Forelimb muscle (tissue), 1 donor: ENCODE measurements around the gene VWA5B1. TPM values are rescaled to one million over a fixed set of nuclear protein-coding genes. Genes with fewer than 3 reads are reported as not detected.

ENCODE experiments used
- DNase-seq: peaks from one replicate; pipeline ENCODE4 v3.0.0-alpha.2; 2013; ENCODE audit warnings: low read depth
- polyA plus RNA-seq: library from polyadenylated mRNA; unstranded; fragments of 120-200 nt; gene quantifications from one replicate; pipeline ENCODE4 v1.2.1, GENCODE V29; 2013; ENCODE audit not compliant: insufficient read length

Gene VWA5B1
- polyA plus RNA-seq, 1 donor = 0.13 TPM

DNA sequence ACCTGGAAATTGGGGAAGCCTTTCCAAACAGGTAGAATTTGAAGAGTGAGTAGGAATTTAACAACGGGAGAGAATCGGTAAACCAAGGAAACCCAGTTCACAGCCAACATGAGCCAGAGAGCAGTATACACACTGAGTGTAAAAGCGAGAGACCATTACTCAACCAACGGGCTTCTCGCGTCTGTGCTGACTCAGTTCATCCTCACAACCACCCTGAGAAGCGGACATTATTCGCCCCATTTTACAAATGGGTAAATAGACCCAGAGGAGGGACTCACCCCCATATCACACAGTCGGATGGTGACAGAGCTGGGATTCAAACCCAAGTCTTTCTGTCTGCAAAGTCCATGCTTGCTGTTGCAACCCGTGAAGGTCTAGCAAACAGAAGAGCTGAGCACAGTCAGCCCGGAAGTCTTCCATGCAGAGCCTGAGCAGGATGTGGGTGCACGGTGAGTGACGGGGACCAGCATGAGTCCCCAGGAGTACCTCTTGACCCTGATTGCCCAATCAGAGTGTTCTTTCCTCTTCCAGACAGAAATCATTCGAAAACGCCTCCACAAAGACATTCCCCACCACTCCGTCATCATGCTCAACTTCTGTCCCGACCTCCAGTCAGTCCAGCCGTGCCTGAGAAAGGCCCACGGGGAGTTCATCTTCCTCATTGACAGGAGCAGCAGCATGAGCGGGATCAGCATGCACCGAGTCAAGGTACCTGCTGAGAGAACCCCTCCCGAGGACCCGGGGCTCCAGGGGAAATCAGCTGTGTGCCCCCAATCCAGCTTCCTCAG is 32.3 kb downstream of the VWA5B1 start:
- DNase-seq = no peak

DNA sequence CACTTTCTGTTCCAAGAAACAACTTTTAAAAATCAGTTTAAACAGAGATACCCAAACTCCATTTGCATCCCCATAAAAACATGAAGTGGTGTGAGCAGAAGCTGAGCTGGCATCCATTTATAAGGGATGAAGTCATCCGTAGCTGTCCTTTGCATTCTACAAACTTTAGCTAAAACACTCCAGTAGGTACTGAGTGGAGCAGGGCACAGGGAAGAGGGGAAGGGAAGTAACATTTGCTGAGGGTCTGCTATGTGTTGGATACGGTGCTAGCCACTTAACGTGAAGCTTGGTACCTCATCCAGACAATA is 32.9 kb downstream of the VWA5B1 start:
- no peak for DNase-seq

DNA sequence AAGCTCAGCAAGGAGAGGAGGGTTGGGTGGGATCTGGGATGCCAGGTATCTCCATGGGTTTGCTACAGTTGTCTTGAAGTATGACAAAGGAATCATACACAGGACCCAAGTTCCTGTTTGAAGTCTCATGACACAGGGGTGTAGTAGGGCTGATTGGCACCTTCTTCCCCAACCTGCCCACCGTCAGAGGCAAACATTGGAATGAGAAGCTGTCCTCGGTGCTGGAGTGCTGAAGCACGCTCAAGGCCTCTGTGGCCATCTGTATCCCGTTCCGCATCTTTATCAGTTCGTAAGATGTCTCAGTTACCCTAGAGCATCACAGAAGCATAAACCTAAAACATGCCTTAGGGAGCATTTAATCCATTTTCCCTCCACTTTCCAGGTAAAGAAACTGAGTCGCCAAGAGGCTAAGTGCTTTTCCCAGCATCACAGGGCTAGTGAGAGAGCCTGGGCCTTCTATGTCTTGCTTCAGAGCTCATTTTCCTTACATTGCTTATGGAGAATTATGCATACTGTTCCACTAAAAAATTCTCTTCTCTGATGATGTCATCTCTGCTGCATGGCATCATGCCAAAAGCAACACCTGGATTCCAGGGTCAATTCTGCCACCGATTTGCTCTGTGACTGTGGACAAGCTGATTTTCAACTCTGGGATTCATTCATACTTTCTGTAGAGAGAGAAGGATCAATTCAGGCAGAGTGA is 34.2 kb downstream of the VWA5B1 start:
- no peak for DNase-seq

DNA sequence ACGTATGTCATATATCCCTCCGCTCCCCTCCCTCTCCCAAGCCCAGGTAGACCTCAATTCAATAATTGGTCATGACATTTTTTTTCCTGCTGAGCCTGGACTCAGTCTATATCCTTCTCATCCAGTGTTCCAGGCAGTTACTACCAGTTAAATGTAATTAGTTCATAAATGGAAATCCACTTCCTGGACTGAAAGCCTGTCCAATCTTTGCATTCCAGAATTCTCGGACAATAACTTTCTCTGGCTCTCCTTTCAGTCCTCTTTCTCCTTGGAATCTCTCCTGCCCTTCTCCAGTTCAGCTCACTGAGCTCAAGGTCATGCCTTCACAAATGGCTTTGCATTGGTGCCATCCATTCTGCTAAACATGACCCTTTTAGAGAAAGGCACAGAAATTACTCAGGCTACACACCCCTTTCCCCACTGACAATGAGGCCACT is 34.8 kb downstream of the VWA5B1 start:
- DNase-seq = peak; percentile 19

DNA sequence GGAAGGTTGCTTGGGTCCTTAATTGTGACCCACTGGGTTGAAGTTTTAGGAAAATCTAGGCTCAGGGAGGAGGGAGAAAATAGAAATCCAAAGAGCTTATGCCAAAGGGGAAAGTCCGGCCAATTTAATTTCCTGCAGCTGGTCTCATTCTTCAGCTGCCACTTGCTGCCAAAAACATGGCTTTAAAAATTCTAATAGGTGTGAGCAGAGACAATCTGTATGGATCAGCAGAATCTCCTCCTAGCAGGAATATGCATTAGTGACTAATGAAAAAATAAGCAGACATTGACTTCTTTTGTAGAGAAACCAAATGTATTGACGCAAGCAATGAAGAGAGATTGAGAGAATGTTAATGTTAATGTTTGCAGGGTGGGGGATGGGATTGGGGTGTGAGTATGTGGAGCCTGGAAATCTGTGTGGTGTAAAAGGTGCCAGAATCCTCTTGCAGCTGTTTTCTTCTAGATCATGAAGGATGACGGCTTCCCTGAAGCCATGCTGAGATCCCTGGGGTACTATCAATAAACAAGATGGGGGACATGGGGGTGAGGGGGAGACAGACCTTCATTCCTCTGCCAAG is 35.3 kb downstream of the VWA5B1 start:
- DNase-seq = peak; percentile 68

DNA sequence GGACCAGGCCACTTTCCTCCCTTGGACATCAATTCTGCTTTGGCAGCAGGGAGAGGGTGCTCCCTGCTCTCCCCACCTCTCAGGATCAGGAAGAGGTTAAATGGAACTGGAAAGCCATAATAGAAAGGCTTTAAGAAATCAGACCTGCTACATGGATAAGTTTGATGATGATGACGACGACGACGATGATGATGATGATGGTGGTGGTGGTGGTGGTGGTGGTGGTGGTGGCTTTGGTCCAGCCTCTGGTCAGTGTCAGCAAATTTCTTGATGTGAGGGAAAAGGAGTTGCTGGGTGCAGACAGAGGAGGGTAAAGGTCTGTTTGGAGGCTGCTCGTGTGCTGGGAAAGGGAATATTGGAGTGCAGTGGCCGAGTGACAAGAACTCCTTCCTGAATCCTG is 36.8 kb downstream of the VWA5B1 start:
- no peak for DNase-seq

DNA sequence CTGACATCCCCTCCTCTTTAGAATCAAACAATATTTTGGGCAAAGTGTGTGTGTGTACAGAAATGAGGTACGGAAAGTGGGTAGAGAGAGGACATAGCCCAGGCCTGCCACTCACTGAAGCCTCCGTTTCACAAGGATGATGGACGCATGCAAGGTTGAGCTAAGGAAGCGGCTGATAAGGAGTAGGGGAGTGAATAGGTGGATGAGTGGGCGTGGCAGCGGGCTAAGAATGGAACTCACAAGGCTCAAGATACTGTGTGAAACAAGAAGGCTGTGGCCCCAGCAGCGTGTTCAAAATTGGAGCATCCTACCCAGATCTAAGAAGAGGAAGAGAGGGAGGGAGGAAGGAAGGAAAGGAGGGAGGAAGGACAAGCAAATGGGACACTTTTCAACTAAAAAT is 37.5 kb downstream of the VWA5B1 start:
- DNase-seq = no peak

DNA sequence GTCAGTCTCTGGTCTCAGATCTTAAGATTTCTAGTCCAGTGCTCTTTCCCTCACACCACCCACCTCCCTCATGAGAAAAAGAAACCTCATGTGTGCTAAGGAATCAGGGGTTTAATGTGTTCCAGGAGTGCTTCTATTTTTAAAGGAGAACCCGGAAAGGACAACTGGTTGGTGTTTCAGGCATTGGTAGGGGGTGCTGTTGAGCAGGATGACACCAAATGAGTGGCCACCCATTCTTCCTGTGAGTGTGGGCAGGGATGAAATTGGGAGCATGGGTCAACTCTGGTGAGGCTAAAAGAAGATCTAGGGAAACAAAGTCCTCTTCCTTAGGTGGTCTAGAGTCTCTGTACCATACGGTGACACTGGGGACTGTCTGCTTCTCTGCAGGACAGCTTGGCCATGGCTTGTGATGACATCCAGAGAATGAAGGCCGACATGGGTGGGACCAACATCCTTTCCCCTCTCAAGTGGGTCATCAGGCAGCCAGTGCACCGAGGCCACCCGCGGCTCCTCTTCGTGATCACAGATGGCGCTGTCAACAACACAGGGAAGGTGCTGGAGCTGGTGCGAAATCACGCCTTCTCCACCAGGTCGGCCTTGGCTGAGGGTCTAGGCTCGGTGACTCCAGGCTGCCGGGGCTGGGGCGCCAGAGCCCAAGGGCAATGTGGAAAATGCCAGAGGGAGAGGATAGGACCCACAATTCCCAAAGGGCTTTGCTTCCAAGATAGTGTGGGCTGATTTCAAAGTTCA is 39.3 kb downstream of the VWA5B1 start:
- DNase-seq = no peak

DNA sequence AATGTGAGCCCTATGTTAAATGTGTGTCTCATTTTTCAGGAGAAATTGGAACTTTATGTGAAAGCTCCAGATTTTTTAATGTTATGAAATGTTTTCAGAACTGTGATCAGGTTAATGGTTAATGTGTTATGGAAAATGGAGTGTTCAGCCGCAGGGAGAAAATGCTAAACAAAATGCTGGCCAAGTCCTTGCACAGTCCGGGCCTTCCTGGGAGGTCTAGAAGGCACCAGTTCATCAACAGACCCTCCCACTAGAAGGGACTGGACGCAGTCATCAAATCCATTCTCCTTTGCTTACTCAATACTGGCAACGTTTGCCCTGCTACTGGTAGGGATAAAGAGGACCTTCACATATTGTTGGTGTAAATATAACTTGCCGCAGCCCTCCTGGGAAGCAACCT is 43.4 kb downstream of the VWA5B1 start:
- no peak for DNase-seq

DNA sequence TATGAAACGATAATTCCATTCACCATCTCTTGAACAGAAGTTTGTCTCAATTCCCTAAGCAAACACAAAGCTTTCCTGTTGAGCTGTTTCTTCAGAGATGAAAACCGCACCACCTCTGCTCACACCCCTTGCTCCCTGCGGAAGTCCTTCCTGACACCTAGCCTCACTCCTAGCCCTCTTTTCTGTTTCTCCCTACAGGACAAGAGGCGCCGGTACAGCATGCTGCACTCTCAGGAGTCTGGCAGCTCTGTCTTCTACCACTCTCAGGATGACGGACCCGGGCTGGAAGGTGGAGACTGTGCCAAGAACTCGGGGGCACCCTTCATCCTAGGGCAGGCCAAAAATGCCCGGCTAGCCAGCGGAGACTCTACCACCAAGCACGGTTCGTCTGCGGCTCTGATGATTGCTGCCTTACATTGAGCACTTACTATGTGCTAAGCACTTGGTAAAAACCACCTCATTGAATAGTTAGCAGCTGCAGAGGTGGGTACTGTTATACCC is 45.5 kb downstream of the VWA5B1 start:
- DNase-seq = no peak

DNA sequence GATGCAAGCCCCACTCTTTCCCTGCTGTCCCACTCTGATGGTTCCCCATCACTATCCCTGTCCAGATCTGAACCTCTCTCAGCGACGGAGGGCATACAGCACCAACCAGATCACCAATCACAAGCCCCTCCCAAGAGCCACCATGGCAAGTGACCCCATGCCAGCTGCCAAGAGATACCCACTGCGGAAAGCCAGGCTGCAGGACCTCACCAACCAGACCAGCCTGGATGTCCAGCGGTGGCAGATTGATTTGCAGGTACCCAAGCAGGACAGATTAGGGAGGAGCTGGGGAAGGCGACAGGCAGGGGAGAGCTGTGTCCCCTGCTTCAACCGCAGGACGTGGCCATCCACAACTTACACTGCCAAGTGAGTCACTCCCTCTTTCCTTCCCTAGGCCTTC is 46.9 kb downstream of the VWA5B1 start:
- DNase-seq = no peak

DNA sequence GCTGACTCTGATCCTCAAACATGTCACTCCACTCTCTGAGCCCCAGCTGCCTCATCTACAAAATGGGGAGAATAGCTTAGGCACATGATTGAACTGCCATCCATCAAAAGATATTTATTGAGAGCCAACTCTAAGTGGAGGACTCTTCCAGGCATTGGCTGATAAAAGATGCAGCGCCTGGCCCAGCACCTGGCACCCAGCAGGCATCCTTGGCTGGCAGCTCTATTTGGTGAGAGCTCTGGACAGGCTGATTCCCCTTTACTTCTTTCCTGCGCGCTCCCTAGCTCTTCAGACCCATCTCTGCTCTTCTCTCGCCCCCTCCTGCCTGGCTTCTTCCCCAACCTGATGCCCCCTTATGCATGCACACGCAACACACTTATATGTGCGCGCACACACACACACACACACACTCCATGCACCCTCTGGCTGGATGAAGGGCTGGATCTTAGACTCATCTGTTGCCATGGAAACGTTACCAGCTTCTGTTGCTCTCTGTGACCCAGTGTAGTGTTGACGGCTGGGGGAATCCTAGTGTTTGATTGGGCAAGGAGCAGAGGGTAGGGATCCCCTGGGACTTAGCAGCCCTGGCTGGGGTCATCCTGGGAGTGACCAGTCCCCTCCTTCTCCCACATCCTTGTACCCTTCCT is 49.3 kb downstream of the VWA5B1 start:
- DNase-seq = no peak

DNA sequence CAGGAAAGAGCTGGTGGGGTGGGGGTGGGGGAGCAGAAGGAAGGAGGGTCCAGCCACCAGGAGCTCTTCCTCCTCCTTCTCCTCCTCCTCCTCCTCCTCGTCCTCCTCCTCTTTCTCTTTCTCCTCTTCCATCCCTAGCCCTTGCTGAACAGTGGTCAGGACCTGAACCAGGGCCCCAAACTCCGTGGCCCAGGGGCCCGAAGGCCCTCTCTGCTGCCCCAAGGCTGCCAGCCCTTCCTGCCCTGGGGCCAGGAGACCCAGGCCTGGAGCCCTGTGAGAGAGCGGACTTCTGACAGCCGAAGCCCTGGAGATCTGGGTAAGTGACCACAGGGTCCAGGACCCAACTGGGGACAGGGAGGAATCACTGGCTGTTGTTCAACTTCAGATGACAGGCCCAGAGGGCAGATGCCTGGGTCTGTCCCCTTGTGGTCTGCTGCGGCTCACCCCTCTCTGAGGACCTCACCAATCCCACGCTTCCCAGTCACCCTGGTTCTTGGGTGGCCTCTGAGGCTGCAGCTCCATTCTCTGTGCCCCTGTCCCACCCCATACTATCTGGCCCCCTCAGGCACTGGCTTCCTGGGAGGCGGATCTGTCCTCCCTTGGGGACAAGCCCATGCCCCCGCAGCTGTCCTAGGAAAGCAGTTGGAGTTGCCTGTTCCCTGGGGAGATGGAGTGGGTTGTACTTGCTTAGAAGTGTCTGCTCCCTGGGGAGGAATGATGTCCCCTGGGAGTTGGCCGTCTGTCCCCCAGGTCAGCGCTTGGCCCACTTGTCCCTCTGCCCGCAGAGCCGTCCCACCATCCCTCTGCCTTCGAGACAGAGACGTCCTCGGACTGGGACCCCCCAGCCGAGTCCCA is 51.8 kb downstream of the VWA5B1 start:
- DNase-seq = no peak

DNA sequence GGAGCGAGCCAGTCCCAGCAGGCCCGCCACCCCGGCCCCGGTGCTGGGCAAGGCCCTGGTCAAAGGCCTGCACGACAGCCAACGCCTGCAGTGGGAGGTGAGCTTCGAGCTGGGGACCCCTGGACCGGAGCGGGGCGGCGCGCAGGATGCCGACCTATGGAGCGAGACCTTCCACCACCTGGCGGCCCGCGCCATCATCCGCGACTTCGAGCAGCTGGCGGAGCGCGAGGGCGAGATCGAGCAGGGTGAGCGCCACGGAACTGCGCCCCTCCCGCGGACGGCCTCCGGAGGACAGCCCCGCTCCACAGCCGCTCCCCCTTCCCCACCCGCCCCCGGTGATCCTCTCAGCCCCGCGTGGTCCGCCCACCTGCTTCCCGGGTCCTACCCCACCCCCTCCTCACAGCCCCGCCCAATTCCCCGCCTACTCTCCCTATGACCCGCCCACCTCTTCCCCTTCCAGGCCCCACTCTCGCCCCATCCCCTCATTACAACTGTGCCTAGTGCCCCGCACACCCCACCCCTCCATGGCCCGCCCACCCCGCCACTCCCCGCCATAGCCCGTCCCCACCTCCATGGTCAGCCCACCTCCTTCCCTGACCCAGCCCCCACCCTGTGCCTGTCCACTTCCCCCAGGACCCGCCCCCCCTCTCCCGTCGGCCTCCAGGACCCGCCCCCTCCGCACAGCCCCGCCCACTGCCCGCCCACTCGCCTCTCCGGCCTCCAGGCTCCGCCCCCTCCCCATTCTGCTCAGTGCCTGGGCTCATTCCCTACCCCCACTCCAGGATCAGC is 52.7 kb downstream of the VWA5B1 start:
- DNase-seq = no peak

DNA sequence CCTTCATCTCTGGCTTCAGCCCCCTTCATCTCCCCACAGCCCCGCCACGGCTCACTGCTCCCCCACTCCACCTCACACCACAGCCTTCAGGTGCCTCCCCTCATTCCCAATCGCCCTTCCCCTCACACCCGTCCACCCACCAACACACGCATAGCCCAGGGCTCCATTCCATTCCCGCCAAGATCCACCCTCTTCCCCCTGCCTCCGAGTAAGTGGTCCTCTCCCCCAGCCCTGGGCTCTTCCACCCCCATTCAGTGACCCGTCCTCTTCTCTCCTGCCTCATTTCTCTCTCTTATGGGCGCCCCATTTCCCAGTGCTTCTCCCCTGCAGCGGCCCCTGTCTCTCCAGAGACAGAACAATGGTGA is 53.2 kb downstream of the VWA5B1 start:
- DNase-seq = no peak

DNA sequence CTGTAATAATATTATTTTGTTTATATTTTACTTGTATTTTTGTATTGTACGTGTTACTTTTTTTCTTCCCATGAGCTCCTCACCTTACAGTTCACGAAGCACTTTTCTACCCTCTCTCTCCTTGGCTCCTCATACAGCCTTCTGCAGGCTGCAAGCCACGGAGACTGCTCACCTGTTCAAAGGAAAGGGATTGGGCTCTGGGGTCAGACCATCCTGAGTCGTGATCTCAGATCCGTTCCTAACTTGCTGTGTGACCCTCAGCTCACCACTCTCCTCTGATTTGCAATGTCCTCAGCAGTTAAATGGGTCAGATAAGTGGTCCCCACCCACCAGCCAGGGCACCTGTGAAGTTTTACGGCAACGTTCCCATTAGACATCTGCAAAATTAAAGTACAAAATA is 54.1 kb downstream of the VWA5B1 start:
- DNase-seq = no peak

DNA sequence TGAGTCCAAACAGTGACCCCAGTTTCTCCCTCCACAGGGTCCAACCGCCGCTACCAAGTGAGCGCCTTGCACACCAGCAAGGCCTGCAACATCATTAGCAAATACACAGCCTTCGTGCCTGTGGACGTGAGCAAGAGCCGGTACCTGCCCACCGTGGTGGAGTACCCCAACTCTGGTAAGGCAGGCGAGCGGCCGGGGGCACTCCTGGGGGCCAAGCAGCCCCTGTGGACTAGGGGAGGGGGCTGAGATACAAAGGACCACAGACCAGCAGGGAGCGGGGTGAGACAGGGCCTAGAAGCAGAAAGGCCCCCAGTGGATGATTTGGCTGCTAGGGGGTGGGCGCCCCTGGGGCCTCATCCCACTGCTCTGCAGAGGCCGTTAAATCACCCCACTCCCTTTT is 54.7 kb downstream of the VWA5B1 start:
- DNase-seq = no peak

DNA sequence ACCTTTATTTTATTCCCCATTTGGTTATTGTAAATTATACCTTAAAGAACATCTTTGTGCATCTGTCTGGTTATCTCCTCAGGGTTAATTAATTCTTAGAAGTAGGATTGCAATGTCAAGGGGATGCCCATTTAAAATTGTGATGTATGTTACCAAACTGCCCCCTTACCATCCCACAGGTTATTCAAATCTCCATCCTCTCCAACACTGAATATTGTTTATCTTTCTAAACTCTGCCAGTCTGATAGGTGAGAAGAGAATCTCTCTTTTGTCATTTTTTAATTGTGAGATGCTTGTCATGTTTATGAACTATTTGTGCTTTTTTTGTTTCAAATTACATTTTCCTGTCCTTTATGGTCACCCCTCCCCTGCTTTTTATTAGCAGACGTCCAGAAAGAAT is 55.8 kb downstream of the VWA5B1 start:
- DNase-seq = no peak

DNA sequence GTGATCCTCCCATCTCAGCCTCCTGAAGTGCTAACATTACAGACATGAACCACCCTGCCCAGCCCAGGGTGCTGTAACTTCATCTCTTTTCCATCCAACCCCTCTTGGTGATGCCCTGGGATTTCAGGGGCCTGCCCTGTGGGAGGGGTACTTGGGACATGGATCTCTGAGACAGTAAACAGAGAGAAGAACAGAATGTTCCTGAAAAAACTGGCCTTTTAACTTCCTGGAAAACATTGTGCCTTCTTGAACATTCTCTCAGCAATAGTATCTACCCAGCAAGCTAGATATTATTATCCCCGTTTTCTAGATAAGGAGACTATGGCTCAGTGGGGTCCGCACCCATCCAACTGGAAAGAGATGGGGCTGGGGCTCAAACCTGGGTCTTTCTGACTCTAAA is 57.0 kb downstream of the VWA5B1 start:
- no peak for DNase-seq

DNA sequence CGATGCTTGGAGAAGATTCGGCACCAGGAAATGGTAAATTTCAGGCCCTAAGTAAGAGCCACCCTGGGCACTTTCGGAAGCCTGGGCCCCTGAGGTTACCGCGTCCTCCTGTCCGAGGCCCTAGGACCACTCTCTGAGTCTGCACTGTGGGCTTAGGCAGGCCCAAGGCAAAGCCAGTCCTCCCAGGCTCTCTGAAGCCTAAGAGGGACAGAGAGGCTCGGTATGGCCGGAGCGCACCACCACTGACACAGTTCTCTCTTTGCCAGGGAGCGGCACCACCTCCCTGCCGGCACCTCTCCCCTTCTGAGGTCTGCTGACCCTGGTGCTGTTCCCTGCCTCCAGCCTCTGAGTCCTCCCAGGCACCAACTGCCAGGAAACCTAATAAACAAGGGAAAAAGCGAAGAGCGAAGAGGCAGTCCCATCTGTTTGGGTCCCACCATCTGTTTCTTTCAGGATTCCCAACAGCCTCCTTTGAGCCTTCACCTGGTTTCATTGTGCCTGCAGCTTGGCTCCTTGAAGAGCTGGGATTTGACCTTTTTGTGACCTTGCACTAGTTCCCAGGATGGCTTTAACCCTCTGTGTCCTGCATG is 57.7 kb downstream of the VWA5B1 start:
- no peak for DNase-seq
